Liver (tissue), 3 donors: ENCODE data around the gene TREH.

ENCODE experiments used
- CTCF ChIP-seq: fragments of 150-350 bp; IDR thresholded peaks from 2 replicates; pipeline ENCODE4 v1.5.1; 2017; ENCODE audit warnings: improper control_type of control experiment, low read depth, low read length; ENCODE audit not compliant: missing input control
- EGR1 ChIP-seq, 2 donors: IDR thresholded peaks; 2 replicates each; pipeline ENCODE4 v1.6.1; 2016 to 2018; ENCODE audit warnings: antibody characterized with exemption in 2 of 2, low read depth in 2 of 2
- GABPA ChIP-seq, 2 donors: IDR thresholded peaks in 1 of 2; conservative IDR thresholded peaks in 1 of 2; 2 replicates each; pipeline ENCODE4 v1.6.1; 2016; ENCODE audit warnings: antibody characterized with exemption in 2 of 2, mild to moderate bottlenecking in 1 of 2, moderate library complexity in 1 of 2
- HNF4A ChIP-seq, 2 donors: conservative IDR thresholded peaks; 2 replicates each; pipeline ENCODE4 v1.6.1; 2016; ENCODE audit warnings: antibody characterized with exemption in 2 of 2, mild to moderate bottlenecking in 2 of 2
- NR2F2 ChIP-seq: IDR thresholded peaks from 2 replicates; pipeline ENCODE4 v1.6.1; 2016; ENCODE audit warnings: antibody characterized with exemption
- REST ChIP-seq: IDR thresholded peaks from 2 replicates; pipeline ENCODE4 v1.6.1; 2016; ENCODE audit warnings: antibody characterized with exemption, mild to moderate bottlenecking
- YY1 ChIP-seq: IDR thresholded peaks from 2 replicates; pipeline ENCODE4 v1.6.1; 2016; ENCODE audit warnings: antibody characterized with exemption, mild to moderate bottlenecking
- TF ChIP-seq, protein P1 (sequence below): IDR thresholded peaks from 2 replicates; pipeline ENCODE4 v1.6.1; 2016; ENCODE audit warnings: antibody characterized with exemption
- TF ChIP-seq, protein P2 (sequence below): IDR thresholded peaks from 2 replicates; pipeline ENCODE4 v1.6.1; 2016; ENCODE audit warnings: antibody characterized with exemption
- donor health status: healthy.
- donor health status: healthy.

GRCh38 chr11:118621784-118622375 is 57.6 kb downstream of the TREH start:
- TF ChIP-seq CTCF (no peak), EGR1 (IDR thresholded peaks at IDR 0.05; ENCODE audit: low read depth in 2 of 2) (no peak), REST (no peak), HNF4A (conservative IDR thresholded peaks at IDR 0.05) (no peak), YY1 (no peak), NR2F2 (no peak), GABPA (IDR thresholded peaks at IDR 0.05 in 1 of 2, conservative IDR thresholded peaks at IDR 0.05 in 1 of 2) (no peak)
- TF ChIP-seq, protein P1, sequence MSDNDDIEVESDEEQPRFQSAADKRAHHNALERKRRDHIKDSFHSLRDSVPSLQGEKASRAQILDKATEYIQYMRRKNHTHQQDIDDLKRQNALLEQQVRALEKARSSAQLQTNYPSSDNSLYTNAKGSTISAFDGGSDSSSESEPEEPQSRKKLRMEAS, result no peak
- TF ChIP-seq, protein P2, sequence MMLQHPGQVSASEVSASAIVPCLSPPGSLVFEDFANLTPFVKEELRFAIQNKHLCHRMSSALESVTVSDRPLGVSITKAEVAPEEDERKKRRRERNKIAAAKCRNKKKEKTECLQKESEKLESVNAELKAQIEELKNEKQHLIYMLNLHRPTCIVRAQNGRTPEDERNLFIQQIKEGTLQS, result no peak
